K562 (cell line): ENCODE data around the gene GULP1. TPM values are rescaled to one million over a fixed set of nuclear protein-coding genes. Genes with fewer than 3 reads are reported as not detected.

Experiments
- microRNA counts: library from miRNA; unstranded; fragments of <30 nt; microRNA quantifications from one replicate; lab custom pipeline; 2016
- microRNA-seq: library from miRNA; unstranded; fragments of <30 nt; microRNA quantifications from one replicate; pipeline ENCODE4, GENCODE V29; 2018; ENCODE audit warnings: borderline microRNAs expressed
- polyA plus RNA-seq, 8 experiments: library from polyadenylated mRNA; depleted of rRNA in 4 of 8; stranded (reverse) in 5 of 8; unstranded in 3 of 8; fragments of >200 nt; fragmentation: Nextera tagmentation in 2 of 8; fragmentation: Illumina TruSeq in 1 of 8; extraction: Ambion mirVana in 2 of 8; extraction: Trizol in 1 of 8; gene quantifications; 2 replicates each; pipeline versions ENCODE4 v1.2.1 to v1.2.3, GENCODE V29; 2011 to 2014; ENCODE audit warnings: inconsistent platforms in 1 of 8, missing spikeins in 1 of 8
- small RNA-seq: library from RNA; depleted of rRNA; stranded (forward); fragments of <200 nt; gene quantifications from one replicate; pipeline ENCODE3, GENCODE V24; 2014
- total RNA-seq, 7 experiments: library from RNA; depleted of rRNA in 6 of 7; stranded (reverse); fragments of >200 nt in 6 of 7; fragmentation: Illumina TruSeq in 2 of 7; extraction: Trizol in 2 of 7; gene quantifications; 2 replicates each; pipeline versions ENCODE4 v1.2.1 to v1.2.3, GENCODE V29; 2011 to 2021; ENCODE audit warnings: low replicate concordance in 1 of 7

Gene GULP1
- total and polyA plus RNA-seq, 9 of the 15 experiments (the other 6 are each of a cell fraction or from before 2014, with no cell fraction given), result 8.5 to 25.3 (median 19.5) TPM

MicroRNAs within 50 kb of the gene (microRNA counts, 767-probe panel; counts per million panel counts)
- microRNA hsa-miR-561-3p (lab: Ali Mortazavi, UCI), result not detected

Small RNA genes within 50 kb of the gene (microRNA-seq; reads per million reads assigned to microRNA genes)
- 14.1 reads per million, percentile 60 among the genes with 10 or more reads in this experiment for gene MIR561

Small RNA genes within 50 kb of the gene (small RNA-seq; reads per million reads assigned to genes)
- gene MIR561 (134 reads per million, percentile 99 among the genes with 10 or more reads in this experiment), gene RNA5SP114 (0.22 reads per million)
